Raji (cell line): ENCODE data around the gene CARMIL1.

Source experiments
- POLR2A ChIP-seq: IDR thresholded peaks from 2 replicates; pipeline ENCODE4 v1.6.1; 2011; ENCODE audit warnings: low read depth, low read length, control low read depth; ENCODE audit not compliant: insufficient read depth

The CARMIL1 gene

GRCh38 chr6:25541228-25541627, 262.1 kb downstream of the CARMIL1 start:
- TF ChIP-seq POLR2A: no peak

DNA sequence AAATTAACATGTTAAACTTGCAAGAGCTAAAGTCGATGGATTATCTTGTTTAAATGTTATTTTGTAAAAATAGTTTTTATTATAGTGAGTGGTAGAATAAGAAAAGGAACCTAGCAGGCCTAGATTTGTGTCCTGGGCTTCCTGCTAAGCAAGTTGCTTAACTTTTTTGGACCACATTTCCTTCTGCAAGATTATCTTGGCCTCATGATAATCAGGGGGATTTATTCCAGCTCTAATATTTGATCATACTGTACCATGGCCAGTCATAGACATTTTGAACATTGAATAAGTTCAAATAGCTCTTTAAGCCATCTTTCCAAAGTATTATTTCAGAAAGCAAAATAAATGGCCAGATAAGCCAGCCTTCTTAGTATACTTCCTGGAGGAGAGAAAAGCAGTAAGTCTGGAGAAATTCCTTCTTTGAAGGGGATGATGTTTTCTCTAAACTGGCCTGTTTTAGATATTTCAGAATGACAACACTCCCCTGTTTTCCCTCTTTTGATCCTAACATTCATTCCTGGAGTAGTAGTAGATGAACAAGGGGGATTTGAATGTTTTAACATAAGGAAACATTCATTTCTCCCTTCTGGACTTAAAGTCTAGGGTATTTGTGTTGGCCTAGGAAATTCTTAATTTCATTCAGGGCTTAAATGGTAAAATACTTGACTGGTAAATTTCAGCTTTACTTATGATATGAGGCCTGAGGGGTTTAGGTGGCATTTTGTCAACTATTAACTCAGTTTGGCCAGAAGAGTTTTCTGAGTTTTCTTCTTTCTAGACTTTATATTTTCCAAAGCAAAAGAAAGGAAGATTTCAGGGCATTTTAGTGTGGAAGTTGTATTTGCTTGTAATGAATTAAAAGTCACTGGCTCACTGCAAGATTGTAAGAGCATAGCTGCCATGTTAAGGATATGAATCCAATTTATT, 264.1 kb downstream of the CARMIL1 start:
- TF ChIP-seq POLR2A: no peak

DNA sequence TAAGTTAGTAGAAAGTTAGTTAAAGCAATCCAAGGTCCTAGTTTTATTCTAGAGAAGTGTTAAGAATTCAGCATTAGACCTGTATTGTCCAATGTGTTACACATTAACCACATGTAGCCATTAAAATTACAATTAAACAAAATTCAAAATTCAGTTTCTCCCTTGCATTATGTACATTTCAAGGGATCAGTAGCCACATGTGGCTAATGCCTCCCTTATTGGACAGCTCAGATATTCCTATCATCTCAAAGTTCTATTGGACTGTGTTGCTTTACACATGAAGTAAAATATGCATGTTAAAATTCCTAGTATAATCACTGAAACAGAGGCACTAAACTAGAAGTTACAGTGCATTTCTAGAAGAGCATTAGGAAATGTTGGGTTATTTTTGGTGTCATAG, 265.7 kb downstream of the CARMIL1 start:
- TF ChIP-seq POLR2A: no peak

DNA sequence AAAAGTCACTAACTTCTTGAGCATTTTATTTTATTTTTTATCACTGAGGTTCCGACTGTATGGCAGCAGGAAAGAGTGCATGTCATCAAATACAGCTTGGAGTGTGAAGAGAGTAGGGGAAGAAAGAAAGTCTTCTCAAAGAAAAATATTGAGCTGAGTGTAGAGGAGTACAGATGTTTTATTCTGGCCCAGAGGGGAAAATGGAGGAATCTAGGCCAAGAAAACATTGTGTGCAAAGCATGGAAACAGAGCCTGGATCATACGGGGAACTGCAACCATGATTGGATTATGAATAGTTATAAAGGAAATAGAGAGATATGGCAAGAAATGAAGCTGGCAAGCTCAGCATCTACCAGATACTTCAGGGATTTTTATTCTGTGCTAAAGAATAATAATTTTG, 268.6 kb downstream of the CARMIL1 start:
- no peak for TF ChIP-seq POLR2A

- TF ChIP-seq POLR2A: no peak
Measured at GRCh38 chr6:25548451-25548850, 269.3 kb downstream of the CARMIL1 start.

- no peak for TF ChIP-seq POLR2A
Measured at GRCh38 chr6:25550631-25551030, 271.5 kb downstream of the CARMIL1 start.

- TF ChIP-seq POLR2A: no peak
Measured at GRCh38 chr6:25553502-25553901, 274.3 kb downstream of the CARMIL1 start.

DNA sequence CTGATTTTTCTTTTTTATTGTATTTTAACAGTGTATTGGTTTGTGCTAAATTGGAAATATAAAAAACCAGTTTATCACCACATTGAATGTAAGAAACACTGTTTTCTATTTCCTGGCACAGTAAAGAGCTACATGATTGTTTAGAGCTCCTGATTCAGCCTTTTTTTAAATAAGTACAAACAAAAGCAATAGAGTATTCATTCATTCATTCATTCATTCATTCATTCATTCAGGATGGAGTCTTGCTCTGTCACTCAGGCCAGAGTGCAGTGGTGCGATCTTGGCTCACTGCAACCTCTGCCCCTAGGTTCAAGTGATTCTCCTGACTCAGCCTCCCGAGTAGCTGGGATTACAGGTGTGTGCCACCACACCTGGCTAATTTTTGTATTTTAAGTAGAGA, 276.0 kb downstream of the CARMIL1 start:
- TF ChIP-seq POLR2A: no peak

DNA sequence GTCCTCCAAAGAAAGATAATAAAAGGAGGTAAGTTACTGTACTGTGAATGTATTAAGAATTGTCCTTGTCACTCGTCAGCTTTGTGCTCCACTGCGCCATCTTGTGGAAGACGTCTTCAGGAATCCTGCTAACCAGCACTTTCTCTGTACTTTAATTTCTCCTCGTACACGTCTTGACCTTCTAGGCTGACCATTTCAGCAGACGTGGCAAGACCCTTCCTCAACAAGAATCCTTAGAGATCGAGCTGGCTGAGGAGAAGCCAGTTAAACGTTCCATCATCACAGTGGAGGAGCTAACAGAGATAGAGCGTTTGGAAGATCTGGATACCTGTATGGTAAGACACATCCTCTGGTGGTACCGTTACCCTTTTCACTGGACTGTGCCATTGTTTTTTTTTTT, 277.3 kb downstream of the CARMIL1 start:
- no peak for TF ChIP-seq POLR2A

DNA sequence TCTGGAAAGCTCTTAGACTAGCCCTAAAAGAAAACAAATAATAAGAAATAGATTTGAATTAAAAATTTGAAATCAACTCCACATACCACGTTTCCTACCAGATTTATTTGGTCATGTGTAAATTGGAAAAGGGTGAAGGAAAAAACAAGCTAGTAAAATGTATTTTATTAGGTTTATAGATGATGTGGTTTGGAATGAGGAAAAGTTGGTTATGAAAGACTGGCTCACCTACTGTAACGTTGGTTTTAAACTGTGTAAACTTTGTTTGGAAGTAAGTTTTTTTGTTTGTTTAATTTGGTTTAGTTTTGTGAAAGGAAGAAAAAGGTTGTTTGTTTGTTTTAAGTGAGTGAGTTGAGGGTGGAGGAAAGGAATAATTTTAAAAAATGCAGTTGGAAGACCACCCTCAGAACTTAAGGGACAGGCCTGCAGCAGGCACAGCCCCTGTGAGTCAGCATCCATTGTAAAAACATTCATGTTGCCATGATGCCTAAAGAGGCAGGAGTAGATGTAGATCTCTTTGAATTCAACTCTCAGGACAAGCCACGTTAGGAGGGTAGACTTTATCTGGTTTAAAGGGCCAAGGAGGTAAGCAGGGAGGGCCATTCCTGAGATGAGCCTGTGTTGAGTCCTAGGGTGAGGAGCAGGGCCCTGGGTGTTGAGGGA, 279.1 kb downstream of the CARMIL1 start:
- TF ChIP-seq POLR2A: no peak

- TF ChIP-seq POLR2A: no peak
Measured at GRCh38 chr6:25560865-25561264, 281.7 kb downstream of the CARMIL1 start.

DNA sequence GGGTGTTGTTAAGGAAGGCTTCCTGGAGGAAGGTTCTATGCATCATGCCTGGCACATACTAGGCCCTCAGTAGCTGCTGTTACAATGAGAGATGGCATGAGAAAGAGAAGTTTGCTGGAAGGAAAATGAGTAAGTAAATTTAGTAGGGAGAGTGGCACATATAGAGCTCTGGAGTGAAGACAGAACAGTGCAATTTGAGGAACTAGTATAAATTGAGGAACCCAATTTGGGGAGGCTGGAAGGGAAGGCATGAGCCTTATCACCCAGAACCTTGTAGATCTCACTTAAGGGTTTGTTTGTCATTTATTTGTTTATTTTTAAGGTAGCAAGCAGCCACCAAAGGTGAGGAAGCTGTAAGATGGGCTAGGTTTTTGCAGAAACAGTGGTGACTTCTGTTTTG, 285.8 kb downstream of the CARMIL1 start:
- TF ChIP-seq POLR2A: no peak

DNA sequence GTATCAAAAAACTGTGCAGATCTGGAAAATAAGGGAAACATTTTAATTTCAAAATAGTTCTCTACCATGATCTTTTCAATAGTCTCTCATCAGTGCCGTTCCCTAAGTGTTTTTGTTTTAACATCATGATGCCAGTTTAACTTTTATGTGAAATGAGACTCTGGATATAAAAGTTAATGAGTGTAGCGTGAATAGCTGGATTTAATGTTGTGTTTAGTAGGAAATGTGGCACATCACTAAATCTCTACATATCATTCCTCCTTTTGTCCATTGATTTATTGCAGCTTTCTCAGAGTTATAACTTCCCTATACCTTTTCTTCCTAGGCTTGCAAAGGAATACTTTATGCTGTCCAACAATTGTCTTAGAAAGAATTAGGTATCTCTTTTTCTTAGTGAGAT, 291.4 kb downstream of the CARMIL1 start:
- no peak for TF ChIP-seq POLR2A

- no peak for TF ChIP-seq POLR2A
Measured at GRCh38 chr6:25576919-25577318, 297.7 kb downstream of the CARMIL1 start.

- no peak for TF ChIP-seq POLR2A
Measured at GRCh38 chr6:25578538-25578937, 299.4 kb downstream of the CARMIL1 start.

GRCh38 chr6:25579391-25579883, 300.3 kb downstream of the CARMIL1 start:
- no peak for TF ChIP-seq POLR2A
